Neutrophil (primary cell): ENCODE data around the gene TENM4.
"Not testable (repeated sequence)": the region's sequence is repeated elsewhere in the genome, so short reads cannot be mapped to it uniquely, and the experiment has no call there.

ENCODE experiments used
- H3K27ac ChIP-seq: fragments of 200-600 bp; sonication (generic); 2 replicates; pipeline ENCODE4 v1.5.1; 2016; ENCODE audit warnings: mild to moderate bottlenecking, moderate library complexity
- H3K27me3 ChIP-seq: fragments of 200-600 bp; sonication (generic); 2 replicates; pipeline ENCODE4 v1.6.0; 2016; ENCODE audit warnings: mild to moderate bottlenecking
- H3K36me3 ChIP-seq: fragments of 200-600 bp; sonication (generic); 2 replicates; pipeline ENCODE4 v1.5.1; 2017
- H3K4me1 ChIP-seq, 2 experiments: fragments of 200-600 bp in 1 of 2; sonication (generic) in 1 of 2; 1 replicate in 1 of 2; 2 replicates in 1 of 2; pipeline versions ENCODE4 v1.5.1 to v1.6.1; 2013 to 2016; ENCODE audit warnings: low read depth in 1 of 2, low read length in 1 of 2, mild to moderate bottlenecking in 1 of 2, moderate library complexity in 1 of 2; ENCODE audit not compliant: control insufficient read depth in 1 of 2, insufficient read depth in 1 of 2
- H3K4me3 ChIP-seq, 2 experiments: fragments of 200-600 bp in 1 of 2; sonication (generic) in 1 of 2; 1 replicate in 1 of 2; 2 replicates in 1 of 2; pipeline ENCODE4 v1.5.1; 2013 to 2016; ENCODE audit warnings: low read depth in 1 of 2, low read length in 1 of 2, mild to moderate bottlenecking in 1 of 2, moderate library complexity in 1 of 2
- H3K9me3 ChIP-seq: fragments of 200-600 bp; sonication (generic); 2 replicates; pipeline ENCODE4 v1.5.1; 2016
- CTCF ChIP-seq: fragments of 200-600 bp; sonication (generic); IDR thresholded peaks from 2 replicates; pipeline ENCODE4 v1.5.1; 2016; ENCODE audit warnings: antibody characterized with exemption

The TENM4 gene

GRCh38 chr11:78613378-78613813 is 827.4 kb downstream of the TENM4 start:
- H3K9me3 ChIP-seq, result no peaks in the 10 kb centered on the region
- no peaks in the 10 kb centered on the region for H3K4me1 ChIP-seq
- no peak overlapping the region for H3K27ac ChIP-seq
- no peak for TF ChIP-seq CTCF
- no peaks in the 10 kb centered on the region for H3K36me3 ChIP-seq
- no peaks in the 10 kb centered on the region for H3K27me3 ChIP-seq
- no peak overlapping the region for H3K4me3 ChIP-seq

DNA sequence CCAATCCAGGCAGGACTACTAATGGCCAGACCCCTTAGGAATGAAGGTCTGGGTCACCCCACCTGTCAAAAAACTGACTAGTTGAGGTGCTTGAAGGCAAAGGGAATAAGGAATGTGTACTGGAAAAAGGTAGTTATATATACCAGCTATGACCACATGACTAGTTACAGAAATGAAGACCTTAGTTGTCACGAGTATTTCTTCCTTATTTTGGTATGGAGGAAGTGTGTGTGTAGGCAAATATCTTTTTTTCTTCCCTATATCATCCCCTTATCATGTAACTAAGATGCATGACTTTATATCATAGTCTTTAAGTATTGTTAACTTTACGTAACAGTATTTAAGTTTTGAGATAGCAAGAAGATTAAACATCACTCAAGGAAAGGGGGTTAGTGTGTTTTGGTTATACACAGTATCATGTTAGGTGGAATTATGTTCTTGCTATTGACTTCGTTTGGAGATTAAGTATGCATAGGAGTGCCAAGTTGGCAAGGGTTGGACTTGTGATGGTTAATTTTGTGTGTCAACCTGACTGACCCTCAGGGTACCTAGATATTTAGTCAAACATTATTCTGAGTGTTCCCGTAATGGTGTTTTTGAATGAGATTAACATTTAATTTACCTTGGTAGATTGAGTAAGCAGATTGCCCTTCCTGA is 828.0 kb downstream of the TENM4 start:
- no peak overlapping the region for H3K27ac ChIP-seq
- no peak overlapping the region for H3K4me3 ChIP-seq
- H3K27me3 ChIP-seq, result no peaks in the 10 kb centered on the region
- TF ChIP-seq CTCF, result no peak
- H3K9me3 ChIP-seq, result no peaks in the 10 kb centered on the region
- H3K36me3 ChIP-seq, result no peaks in the 10 kb centered on the region
- no peaks in the 10 kb centered on the region for H3K4me1 ChIP-seq

GRCh38 chr11:78609321-78609720 is 831.5 kb downstream of the TENM4 start:
- not testable (repeated sequence) for H3K36me3 ChIP-seq, H3K4me1 ChIP-seq, H3K9me3 ChIP-seq, H3K4me3 ChIP-seq, H3K27ac ChIP-seq, H3K27me3 ChIP-seq

DNA sequence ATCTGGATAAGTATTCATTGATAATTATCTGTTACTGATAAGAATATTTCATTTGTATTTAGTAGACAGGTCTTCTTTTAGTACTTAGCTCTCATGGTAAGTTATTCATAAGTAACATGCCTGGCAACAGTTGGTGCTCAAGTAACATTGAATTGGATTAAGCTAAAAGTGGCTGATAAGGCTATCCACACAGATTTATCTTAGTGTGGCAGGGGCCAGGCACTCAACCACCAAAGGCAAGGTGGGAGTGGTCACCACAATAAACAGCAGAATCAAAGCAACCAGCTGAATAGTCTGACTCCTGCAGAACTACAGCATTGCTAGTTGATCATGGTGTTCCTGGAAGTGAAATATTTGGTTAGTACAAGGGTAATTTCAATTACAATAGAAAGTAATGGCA is 833.1 kb downstream of the TENM4 start:
- Histone ChIP-seq H3K4me3 (no peak overlapping the region), H3K36me3 (no peaks in the 10 kb centered on the region), H3K27me3 (no peaks in the 10 kb centered on the region), H3K27ac (no peak overlapping the region), H3K4me1 (no peaks in the 10 kb centered on the region), H3K9me3 (no peaks in the 10 kb centered on the region)
- TF ChIP-seq CTCF, result no peak

- no peaks in the 10 kb centered on the region for H3K36me3 ChIP-seq
- H3K4me1 ChIP-seq, result no peaks in the 10 kb centered on the region
- TF ChIP-seq CTCF, result no peak
- no peaks in the 10 kb centered on the region for H3K27me3 ChIP-seq
- no peaks in the 10 kb centered on the region for H3K9me3 ChIP-seq
- H3K27ac ChIP-seq, result no peak overlapping the region
- no peak overlapping the region for H3K4me3 ChIP-seq
These were observed 834.2 kb downstream of the TENM4 start for GRCh38 chr11:78606667-78607066.

- H3K9me3 ChIP-seq, result no peaks in the 10 kb centered on the region
- no peaks in the 10 kb centered on the region for H3K4me1 ChIP-seq
- no peaks in the 10 kb centered on the region for H3K36me3 ChIP-seq
- no peak for TF ChIP-seq CTCF
- H3K27me3 ChIP-seq, result no peaks in the 10 kb centered on the region
- no peak overlapping the region for H3K4me3 ChIP-seq
- no peak overlapping the region for H3K27ac ChIP-seq
These were observed 835.5 kb downstream of the TENM4 start for GRCh38 chr11:78605296-78605695.
